GM13977 (cell line): Measurements from ENCODE around the gene OTUD7B.

Source experiments
- DNase-seq: peaks from one replicate; pipeline ENCODE4 v3.0.0; 2012; ENCODE audit warnings: low spot score
- in situ Hi-C: fragments of 300-500 bp; cut with MboI; formaldehyde crosslinking; loops from one replicate; pipeline ENCODE4 v1.12.0; 2022; ENCODE audit warnings: low sequenced_read_pairs, low pct_unique_long_range_greater_than_20kb, mixed read lengths, inconsistent platforms; ENCODE audit not compliant: unreplicated experiment
- TF ChIP-seq, protein P1 (sequence below): IDR thresholded peaks from 2 replicates; pipeline ENCODE4 v1.5.1; 2012; ENCODE audit warnings: mild to moderate bottlenecking, control low read depth; ENCODE audit not compliant: insufficient read depth; ENCODE audit errors: extremely low read depth, missing control alignments

OTUD7B gene

DNA sequence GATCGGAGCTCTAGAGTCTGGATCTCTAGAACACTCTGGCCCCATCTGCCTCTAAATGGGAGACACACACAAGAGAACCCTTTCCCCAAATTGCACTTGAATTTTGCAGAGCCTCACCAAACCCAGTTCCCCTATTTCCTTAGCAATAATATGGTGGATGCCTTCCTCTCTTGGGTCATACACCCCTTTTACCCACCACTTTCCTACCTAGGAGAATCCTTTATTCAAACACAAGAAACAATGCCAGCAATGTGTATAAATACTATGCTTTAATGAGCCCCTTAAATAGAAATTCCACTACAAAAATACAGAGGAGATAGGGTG, 82.2 kb downstream of the OTUD7B start:
- no peak for DNase-seq
- TF ChIP-seq, protein P1, sequence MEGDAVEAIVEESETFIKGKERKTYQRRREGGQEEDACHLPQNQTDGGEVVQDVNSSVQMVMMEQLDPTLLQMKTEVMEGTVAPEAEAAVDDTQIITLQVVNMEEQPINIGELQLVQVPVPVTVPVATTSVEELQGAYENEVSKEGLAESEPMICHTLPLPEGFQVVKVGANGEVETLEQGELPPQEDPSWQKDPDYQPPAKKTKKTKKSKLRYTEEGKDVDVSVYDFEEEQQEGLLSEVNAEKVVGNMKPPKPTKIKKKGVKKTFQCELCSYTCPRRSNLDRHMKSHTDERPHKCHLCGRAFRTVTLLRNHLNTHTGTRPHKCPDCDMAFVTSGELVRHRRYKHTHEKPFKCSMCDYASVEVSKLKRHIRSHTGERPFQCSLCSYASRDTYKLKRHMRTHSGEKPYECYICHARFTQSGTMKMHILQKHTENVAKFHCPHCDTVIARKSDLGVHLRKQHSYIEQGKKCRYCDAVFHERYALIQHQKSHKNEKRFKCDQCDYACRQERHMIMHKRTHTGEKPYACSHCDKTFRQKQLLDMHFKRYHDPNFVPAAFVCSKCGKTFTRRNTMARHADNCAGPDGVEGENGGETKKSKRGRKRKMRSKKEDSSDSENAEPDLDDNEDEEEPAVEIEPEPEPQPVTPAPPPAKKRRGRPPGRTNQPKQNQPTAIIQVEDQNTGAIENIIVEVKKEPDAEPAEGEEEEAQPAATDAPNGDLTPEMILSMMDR = no peak
- in situ Hi-C loops = no loop called here

DNA sequence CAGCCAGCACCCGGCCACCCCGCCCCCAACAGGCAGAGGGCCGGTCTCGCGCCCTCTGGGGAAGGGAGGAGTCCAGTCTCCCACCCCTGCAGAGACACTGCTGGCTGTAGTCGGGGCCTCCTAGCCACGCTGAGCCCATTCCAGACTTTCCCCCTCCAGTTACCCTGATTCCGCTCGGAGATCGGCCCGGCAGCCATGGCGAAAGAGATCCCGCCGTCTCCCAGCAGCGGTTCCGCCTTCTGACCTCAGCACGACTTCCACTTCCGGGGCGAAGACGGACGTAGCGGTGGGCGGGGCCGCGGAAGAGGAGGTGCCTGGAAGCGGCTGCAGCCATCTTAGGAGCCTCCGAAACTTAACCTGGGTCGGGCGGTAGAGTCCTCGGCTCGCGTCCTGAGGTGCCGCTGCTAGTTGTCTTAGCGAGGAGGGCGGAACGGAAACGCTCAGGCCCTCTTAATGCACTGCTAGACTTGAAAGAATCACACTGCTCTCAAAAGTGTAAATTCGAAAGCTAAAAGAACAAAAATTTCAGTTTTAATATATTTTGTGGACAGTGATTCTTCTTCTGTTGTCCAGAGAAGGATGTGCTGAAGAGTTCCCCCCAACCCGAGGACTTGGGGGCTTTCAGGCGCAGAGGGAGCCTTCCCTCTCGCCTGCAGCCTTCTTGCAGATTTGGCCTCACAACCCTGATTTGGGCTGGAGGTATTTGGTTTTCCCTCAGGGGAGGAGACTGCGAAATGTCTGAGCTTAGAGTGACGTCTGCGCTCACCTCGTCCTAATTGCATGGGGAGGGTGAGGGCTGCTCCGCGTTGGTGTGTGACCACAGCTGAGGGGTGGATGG, 82.7 kb downstream of the OTUD7B start, which contains the start of gene SF3B4:
Gene SF3B4 (minus strand): TSS at position 241 of the 838 bp plus-strand sequence. CDS start 44 bp downstream, at position 197.
- TF ChIP-seq, protein P1 = no peak
- in situ Hi-C loops = no loop called here
- DNase-seq = peak; percentile 91

DNA sequence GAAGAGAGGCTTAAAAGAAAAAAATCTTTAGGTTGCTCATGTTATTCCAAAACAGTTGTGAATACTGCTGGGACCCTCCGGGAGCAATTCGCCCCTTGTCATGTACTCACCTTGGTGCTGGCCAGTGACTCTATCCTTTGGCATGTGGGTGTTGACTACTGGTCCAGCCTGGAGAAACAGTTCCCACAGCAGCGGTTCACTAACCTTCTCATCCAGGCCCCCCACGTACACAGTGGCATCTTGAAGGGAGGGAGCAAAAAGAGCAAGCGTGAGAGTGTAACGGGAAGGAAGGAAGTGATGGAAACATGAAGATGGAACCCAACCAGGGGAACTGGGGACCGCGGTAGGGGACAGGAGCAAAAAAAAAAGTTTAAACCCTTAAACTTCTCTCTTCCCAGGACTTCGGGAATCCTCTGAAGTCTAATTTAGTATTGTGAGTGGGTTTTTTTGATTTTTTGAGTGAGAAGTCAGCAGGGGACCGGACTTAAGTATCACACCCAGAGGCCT, 83.4 kb downstream of the OTUD7B start:
- no peak for DNase-seq
- TF ChIP-seq, protein P1 = no peak
- in situ Hi-C loops = no loop called here

DNA sequence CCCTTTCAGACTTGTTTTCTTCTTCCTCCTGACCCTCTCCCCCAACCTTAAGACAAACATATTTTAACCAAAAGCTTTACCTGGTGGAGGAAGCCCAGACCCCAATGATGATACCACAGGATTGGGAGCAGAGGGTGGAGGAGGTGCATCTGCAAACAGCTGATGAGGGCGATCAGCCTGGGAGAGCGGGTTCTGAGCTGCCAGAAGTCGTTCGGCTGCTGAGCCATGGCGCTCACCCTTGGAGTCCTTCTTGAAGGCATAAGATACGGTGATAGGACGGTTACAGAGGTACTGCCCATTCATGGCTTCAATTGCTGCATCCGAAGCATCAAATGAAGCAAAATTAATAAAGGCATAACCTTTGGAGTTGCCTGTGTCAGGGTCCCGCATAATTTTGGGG, 84.2 kb downstream of the OTUD7B start:
- TF ChIP-seq, protein P1 = no peak
- in situ Hi-C loops = no loop called here
- no peak for DNase-seq

DNA sequence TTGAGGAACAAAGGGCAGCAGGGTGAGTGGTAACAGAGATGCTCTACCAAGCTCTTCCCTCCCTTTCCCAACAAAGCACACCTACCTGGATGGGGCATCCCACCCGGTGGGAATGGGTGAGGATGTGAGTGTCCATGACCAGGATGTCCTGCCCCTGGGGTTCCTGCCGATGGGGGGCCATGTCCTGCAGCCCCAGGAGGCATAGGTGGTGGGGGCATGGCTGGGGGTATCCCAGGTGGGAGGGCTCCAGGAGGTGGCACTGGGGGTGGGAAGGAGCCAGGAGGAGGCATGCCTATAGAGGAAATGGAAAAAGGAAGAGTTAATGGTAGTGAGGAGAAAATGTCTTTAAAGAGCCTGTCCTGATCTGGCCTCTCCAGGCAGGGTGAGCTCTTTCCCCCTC, 84.8 kb downstream of the OTUD7B start:
- TF ChIP-seq, protein P1 = no peak
- DNase-seq = no peak
- in situ Hi-C loops = no loop called here

DNA sequence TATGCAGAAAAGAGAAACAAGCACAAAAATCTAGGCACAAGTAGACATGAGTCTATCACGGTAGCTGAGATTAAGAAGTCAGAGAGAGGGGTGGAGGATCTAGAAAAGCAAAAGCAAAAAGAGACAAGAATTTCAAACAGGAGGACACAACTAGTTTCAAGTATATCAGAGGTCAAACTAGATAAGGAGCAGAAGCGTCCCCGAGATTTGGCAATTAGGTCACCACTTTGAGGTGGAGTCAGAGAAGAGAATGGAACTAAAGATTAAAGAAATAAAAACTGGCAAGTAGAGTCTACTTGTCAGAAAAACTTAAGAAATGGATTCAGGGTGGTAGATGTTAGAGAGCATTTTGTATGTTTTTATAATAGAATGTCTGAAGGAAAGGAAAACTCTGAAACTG, 85.2 kb downstream of the OTUD7B start:
- in situ Hi-C loops = no loop called here
- TF ChIP-seq, protein P1 = no peak
- DNase-seq = no peak
